ENCODE measurements around the gene HOXA11.

The HOXA11 gene

GRCh38 chr7:27137640-27138315, 47.3 kb downstream of the HOXA11 start:
- peak overlapping the region; percentile 8 for H3K4me3 ChIP-seq (ENCODE audit: low read depth, low read length)
- DNase-seq (ENCODE audit: low read depth) = no peak
- TF ChIP-seq CTCF (IDR thresholded peaks at IDR 0.05; ENCODE audit: low read depth, low read length) (no peak), POLR2A (IDR thresholded peaks at IDR 0.05; ENCODE audit: extremely low read depth, insufficient read length) (no peak), MYC (IDR thresholded peaks at IDR 0.05; ENCODE audit: low read depth, low read length) (no peak), MAX (IDR thresholded peaks at IDR 0.05; ENCODE audit: low read depth, low read length) (no peak)

- TF ChIP-seq CTCF (IDR thresholded peaks at IDR 0.05; ENCODE audit: low read depth, low read length) = no peak
- TF ChIP-seq POLR2A (IDR thresholded peaks at IDR 0.05; ENCODE audit: extremely low read depth, insufficient read length) = no peak
- peak; percentile 61 for TF ChIP-seq MAX (IDR thresholded peaks at IDR 0.05; ENCODE audit: low read depth, low read length)
- TF ChIP-seq MYC (IDR thresholded peaks at IDR 0.05; ENCODE audit: low read depth, low read length) = peak; percentile 44
- peak; percentile 81 for DNase-seq (ENCODE audit: low read depth)
- H3K4me3 ChIP-seq (ENCODE audit: low read depth, low read length) = no peak overlapping the region
Measured at GRCh38 chr7:27134392-27134791, 50.6 kb downstream of the HOXA11 start.

GRCh38 chr7:27133409-27134231, 51.4 kb downstream of the HOXA11 start:
- no peak overlapping the region for H3K4me3 ChIP-seq (ENCODE audit: low read depth, low read length)
- TF ChIP-seq MYC (IDR thresholded peaks at IDR 0.05; ENCODE audit: low read depth, low read length) (no peak), POLR2A (IDR thresholded peaks at IDR 0.05; ENCODE audit: extremely low read depth, insufficient read length) (no peak), MAX (IDR thresholded peaks at IDR 0.05; ENCODE audit: low read depth, low read length) (no peak), CTCF (IDR thresholded peaks at IDR 0.05; ENCODE audit: low read depth, low read length) (no peak)
- DNase-seq (ENCODE audit: low read depth) = no peak

- no peak for DNase-seq (ENCODE audit: low read depth)
- no peak overlapping the region for H3K4me3 ChIP-seq (ENCODE audit: low read depth, low read length)
- TF ChIP-seq MYC (IDR thresholded peaks at IDR 0.05; ENCODE audit: low read depth, low read length) (no peak), POLR2A (IDR thresholded peaks at IDR 0.05; ENCODE audit: extremely low read depth, insufficient read length) (no peak), CTCF (IDR thresholded peaks at IDR 0.05; ENCODE audit: low read depth, low read length) (no peak), MAX (IDR thresholded peaks at IDR 0.05; ENCODE audit: low read depth, low read length) (no peak)
Measured at GRCh38 chr7:27132978-27133377, 52.1 kb downstream of the HOXA11 start.

- TF ChIP-seq MYC (IDR thresholded peaks at IDR 0.05; ENCODE audit: low read depth, low read length) = no peak
- TF ChIP-seq POLR2A (IDR thresholded peaks at IDR 0.05; ENCODE audit: extremely low read depth, insufficient read length) = no peak
- TF ChIP-seq CTCF (IDR thresholded peaks at IDR 0.05; ENCODE audit: low read depth, low read length) = no peak
- TF ChIP-seq MAX (IDR thresholded peaks at IDR 0.05; ENCODE audit: low read depth, low read length) = no peak
- DNase-seq (ENCODE audit: low read depth) = no peak
- H3K4me3 ChIP-seq (ENCODE audit: low read depth, low read length) = no peak overlapping the region
Measured at GRCh38 chr7:27132214-27132613, 52.8 kb downstream of the HOXA11 start.
